ENCODE measurements around the gene SLC24A4.

Gene SLC24A4

DNA sequence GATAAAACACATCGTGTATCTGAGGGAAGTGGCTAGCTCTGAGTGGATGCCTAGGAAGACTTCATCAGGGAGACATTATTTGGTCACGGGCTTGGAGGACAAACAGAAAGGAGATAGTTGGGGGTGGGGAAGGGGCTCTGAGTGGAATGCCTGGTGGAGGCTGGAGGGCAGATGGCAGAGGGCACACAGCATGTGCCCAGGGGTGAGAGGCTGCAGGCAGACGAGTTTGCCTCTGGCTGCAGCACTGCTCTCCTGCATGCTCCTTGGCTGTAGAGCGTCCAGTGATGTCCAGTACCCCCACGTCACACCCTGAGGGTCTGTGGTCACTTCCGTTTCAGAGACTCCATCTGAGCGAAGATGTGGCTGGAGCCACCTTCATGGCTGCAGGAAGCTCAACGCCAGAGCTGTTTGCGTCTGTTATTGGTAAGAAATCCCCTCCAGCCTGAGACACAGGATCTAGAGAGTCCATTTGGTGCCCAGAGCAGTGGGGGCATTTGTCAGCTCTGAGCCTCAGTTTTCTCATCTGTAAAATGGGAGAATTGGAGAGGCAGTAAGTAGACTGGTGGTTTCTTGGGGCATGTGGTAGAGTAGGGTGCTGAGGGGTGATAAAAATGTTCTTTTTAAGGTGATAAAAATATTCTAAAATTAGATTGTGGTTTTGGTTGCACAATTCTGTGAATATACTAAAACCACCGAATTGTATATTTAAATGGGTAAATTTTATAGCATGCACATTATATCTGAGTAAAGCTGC, 119.0 kb downstream of the SLC24A4 start:
- Histone ChIP-seq H3K4me1 (ENCODE audit: insufficient read depth, low read length, poor library complexity, severe bottlenecking) (no peaks in the 10 kb centered on the region), H3K9ac (ENCODE audit: low read depth, low read length, poor library complexity, severe bottlenecking) (no peak overlapping the region), H4K20me1 (ENCODE audit: insufficient read depth, low read length, poor library complexity, severe bottlenecking) (no peaks in the 10 kb centered on the region), H2AFZ (ENCODE audit: low read length) (no peak overlapping the region), H3K27me3 (ENCODE audit: insufficient read depth, low read length, poor library complexity, severe bottlenecking) (no peaks in the 10 kb centered on the region), H3K36me3 (ENCODE audit: insufficient read depth, low read length) (no peaks in the 10 kb centered on the region), H3K4me2 (ENCODE audit: low read depth, low read length, poor library complexity, severe bottlenecking) (no peak overlapping the region), H3K9me3 (ENCODE audit: insufficient read depth, low read depth, low read length) (no peaks in the 10 kb centered on the region), H3K79me2 (ENCODE audit: insufficient read depth, low read length) (no peaks in the 10 kb centered on the region), H3K9me2 (replicated peaks; ENCODE audit: low read depth, low read length) (no peaks in the 10 kb centered on the region), H3F3A (ENCODE audit: low read depth) (no peaks in the 10 kb centered on the region), H3K4me3 (ENCODE audit: low read length, poor library complexity, severe bottlenecking) (no peak overlapping the region)
- no peak for TF ChIP-seq EZH2phosphoT487 (IDR thresholded peaks at IDR 0.05; ENCODE audit: borderline replicate concordance)
- TF ChIP-seq, protein P1, sequence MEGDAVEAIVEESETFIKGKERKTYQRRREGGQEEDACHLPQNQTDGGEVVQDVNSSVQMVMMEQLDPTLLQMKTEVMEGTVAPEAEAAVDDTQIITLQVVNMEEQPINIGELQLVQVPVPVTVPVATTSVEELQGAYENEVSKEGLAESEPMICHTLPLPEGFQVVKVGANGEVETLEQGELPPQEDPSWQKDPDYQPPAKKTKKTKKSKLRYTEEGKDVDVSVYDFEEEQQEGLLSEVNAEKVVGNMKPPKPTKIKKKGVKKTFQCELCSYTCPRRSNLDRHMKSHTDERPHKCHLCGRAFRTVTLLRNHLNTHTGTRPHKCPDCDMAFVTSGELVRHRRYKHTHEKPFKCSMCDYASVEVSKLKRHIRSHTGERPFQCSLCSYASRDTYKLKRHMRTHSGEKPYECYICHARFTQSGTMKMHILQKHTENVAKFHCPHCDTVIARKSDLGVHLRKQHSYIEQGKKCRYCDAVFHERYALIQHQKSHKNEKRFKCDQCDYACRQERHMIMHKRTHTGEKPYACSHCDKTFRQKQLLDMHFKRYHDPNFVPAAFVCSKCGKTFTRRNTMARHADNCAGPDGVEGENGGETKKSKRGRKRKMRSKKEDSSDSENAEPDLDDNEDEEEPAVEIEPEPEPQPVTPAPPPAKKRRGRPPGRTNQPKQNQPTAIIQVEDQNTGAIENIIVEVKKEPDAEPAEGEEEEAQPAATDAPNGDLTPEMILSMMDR (conservative IDR thresholded peaks at IDR 0.05; ENCODE audit: low read length), result no peak

DNA sequence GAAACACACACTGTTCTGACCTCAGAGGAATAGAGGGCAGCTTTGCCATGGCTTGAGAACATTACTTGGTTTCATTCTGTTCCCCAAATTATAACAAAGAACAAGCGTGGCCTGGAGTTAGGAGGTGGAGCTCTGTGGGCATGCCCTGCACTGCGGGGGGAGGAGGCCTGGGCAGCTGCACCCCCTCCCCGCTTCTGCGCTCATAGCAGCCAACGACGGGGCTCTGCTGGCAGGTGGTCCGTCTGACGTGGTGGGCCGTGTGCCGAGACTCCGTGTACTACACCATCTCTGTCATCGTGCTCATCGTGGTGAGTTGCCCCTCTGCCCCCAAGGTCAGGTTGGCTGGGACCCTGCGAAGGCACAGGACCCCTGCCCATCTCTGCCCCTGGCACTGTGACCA, 120.2 kb downstream of the SLC24A4 start:
- no peaks in the 10 kb centered on the region for H3K27me3 ChIP-seq (ENCODE audit: insufficient read depth, low read length, poor library complexity, severe bottlenecking)
- H4K20me1 ChIP-seq (ENCODE audit: insufficient read depth, low read length, poor library complexity, severe bottlenecking), result no peaks in the 10 kb centered on the region

DNA sequence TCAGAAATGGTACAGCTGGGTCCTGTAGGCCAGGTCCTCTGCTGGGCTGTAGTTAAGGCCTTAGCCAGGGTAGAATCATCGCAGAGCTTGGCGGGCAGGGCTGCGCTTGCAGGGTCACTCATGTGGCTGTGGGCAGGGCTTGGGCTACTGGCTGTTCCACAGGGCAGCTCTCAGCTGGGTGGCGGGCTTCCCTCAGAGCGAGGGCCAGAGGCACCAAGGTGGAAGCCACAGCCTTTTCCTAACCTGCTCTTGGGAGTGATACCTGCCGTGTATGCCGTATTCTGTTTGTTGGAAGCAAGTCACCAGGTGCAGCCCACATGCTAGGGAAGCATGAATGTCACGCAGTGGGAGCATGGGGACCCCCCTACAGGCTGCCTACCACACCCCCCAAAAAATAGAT, 120.8 kb downstream of the SLC24A4 start:
- Histone ChIP-seq H3F3A (ENCODE audit: low read depth) (no peaks in the 10 kb centered on the region), H3K27me3 (ENCODE audit: insufficient read depth, low read length, poor library complexity, severe bottlenecking) (no peaks in the 10 kb centered on the region), H3K9me3 (ENCODE audit: insufficient read depth, low read depth, low read length) (no peaks in the 10 kb centered on the region), H2AFZ (ENCODE audit: low read length) (no peak overlapping the region), H3K79me2 (ENCODE audit: insufficient read depth, low read length) (no peaks in the 10 kb centered on the region), H3K36me3 (ENCODE audit: insufficient read depth, low read length) (no peaks in the 10 kb centered on the region), H3K9me2 (replicated peaks; ENCODE audit: low read depth, low read length) (no peaks in the 10 kb centered on the region), H4K20me1 (ENCODE audit: insufficient read depth, low read length, poor library complexity, severe bottlenecking) (no peaks in the 10 kb centered on the region), H3K4me1 (ENCODE audit: insufficient read depth, low read length, poor library complexity, severe bottlenecking) (no peaks in the 10 kb centered on the region), H3K4me3 (ENCODE audit: low read length, poor library complexity, severe bottlenecking) (no peak overlapping the region), H3K9ac (ENCODE audit: low read depth, low read length, poor library complexity, severe bottlenecking) (no peak overlapping the region), H3K4me2 (ENCODE audit: low read depth, low read length, poor library complexity, severe bottlenecking) (no peak overlapping the region)
- TF ChIP-seq EZH2phosphoT487 (IDR thresholded peaks at IDR 0.05; ENCODE audit: borderline replicate concordance), result no peak
- TF ChIP-seq, protein P1 (conservative IDR thresholded peaks at IDR 0.05; ENCODE audit: low read length), result no peak

More for the DNA sequence above, 120.2 kb downstream of the SLC24A4 start:
- Histone ChIP-seq H3K9ac (ENCODE audit: low read depth, low read length, poor library complexity, severe bottlenecking) (no peak overlapping the region), H3K79me2 (ENCODE audit: insufficient read depth, low read length) (no peaks in the 10 kb centered on the region), H3F3A (ENCODE audit: low read depth) (no peaks in the 10 kb centered on the region), H2AFZ (ENCODE audit: low read length) (no peak overlapping the region), H3K9me3 (ENCODE audit: insufficient read depth, low read depth, low read length) (no peaks in the 10 kb centered on the region), H3K4me3 (ENCODE audit: low read length, poor library complexity, severe bottlenecking) (no peak overlapping the region), H3K9me2 (replicated peaks; ENCODE audit: low read depth, low read length) (no peaks in the 10 kb centered on the region), H3K4me1 (ENCODE audit: insufficient read depth, low read length, poor library complexity, severe bottlenecking) (no peaks in the 10 kb centered on the region), H3K4me2 (ENCODE audit: low read depth, low read length, poor library complexity, severe bottlenecking) (no peak overlapping the region), H3K36me3 (ENCODE audit: insufficient read depth, low read length) (no peaks in the 10 kb centered on the region)
- TF ChIP-seq, protein P1 (conservative IDR thresholded peaks at IDR 0.05; ENCODE audit: low read length), result no peak
